HG02852 (cell line): ENCODE results near the gene RGSL1.

Experiments
- ATAC-seq: cut with Tn5 transposase; IDR thresholded peaks from one replicate; pipeline ENCODE4 v1.9.1; 2021; ENCODE audit warnings: mild to moderate bottlenecking, moderate library complexity; ENCODE audit not compliant: unreplicated experiment

RGSL1 gene

DNA sequence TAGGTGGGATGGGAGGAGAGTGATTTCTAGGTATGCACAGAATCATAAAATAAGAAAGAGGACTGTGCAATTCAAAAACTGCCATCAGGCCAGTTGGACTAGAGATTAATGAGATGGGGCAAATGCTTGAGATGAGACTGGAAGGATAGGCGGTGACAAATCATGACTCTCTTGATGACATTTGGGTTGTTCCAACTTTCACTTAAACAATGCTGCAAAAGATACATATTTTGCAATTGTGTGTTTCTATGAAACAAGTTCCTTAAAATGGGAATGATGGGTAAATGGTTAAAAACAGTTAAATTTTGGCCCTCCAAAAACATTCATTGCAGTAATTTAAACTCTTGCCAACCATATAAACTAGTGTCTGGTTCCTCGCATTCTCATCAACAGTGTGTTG is 84.0 kb downstream of the RGSL1 start:
- no peak for ATAC-seq

DNA sequence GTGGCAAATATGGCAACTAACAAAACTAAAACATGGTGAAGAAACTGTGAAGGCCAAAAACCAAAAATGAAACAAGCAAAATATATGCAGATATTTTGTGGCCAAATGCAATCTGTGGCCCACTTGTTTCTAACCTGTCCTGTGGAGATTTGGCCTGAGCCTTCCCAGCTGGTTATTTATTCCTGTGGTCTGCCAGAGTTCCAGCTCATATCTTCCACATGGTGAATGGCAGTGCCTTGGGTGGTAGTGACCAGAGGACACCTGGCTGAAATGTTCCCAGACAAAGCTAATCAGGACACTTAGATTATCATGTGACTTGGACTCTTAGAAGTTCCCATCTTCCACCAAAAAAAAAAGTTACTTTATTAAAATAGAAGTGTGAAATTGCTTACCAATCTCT is 99.4 kb downstream of the RGSL1 start:
- ATAC-seq: no peak

DNA sequence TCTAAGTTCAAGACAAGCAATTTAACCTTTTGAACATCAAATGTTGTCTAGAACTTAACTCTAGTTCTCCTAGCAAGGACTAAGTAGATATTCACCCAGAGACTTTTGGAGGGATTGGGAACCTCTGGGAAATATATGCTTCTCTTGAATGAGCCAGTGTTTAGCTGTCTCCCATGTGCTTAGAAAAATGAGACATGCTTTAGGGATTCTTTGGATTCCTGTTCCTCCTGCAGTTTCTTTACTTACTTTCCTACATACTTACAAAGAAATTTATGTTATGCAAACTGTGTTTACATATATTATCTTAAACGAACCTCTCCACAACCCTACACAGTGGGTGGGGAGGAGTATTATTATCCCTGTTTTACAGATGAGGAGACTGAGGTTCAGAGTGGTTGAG is 99.9 kb downstream of the RGSL1 start:
- no peak for ATAC-seq

DNA sequence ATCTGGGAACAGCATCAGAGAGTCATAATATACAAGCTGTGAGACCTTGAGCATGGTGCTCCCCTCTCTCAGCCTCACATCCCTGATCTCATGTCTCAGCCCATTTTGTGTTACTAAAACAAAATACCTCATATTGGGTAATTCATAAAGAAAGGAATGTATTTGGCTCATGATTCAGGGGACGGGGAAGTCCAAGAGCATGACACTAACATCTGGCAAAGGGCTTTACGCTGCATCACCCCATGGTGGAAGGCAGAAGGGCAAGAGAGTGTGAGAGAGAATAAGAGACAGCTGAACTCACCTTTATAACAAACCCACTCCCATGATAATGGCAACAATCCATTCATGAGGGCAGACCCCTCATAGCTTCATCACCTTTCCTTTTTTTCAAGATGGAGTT is 102.6 kb downstream of the RGSL1 start:
- no peak for ATAC-seq

DNA sequence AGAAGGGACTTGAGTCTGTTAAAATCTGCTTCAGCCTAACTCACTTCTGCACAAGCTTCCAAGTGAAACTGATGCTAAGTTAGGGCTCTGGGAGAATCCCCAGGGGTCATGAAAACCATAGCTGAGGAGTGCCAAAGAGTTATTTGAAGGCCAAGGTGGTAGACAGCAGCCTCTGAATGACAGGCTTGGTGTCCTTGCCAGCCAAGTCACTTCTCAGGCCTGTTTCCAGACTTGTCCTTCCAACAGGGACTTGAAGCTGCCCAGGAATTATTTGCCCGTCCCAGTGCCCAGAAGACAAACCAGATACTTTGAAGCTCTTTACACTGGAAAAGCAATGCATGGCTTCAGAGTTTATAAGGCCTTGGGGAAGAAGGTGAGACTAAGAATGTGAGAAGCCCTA is 105.5 kb downstream of the RGSL1 start:
- no peak for ATAC-seq

DNA sequence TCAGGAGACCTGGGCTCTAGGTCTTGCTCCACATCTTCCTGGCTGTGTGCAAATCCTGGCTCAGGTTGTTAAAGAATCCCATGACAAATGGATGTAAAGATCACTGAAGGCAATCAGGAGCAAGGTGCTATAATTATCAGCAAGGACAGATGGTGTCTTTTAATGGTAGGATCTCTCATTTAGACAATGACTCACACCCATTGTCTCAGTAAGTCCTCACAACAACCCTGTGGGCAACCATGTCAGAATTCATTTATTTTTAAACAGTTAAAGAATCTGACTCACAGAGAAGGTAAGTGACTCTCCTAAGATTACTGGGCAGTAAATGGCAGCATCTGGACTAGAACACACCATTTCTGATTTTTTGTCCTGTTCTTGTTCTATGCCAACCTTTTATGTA is 106.3 kb downstream of the RGSL1 start:
- no peak for ATAC-seq

DNA sequence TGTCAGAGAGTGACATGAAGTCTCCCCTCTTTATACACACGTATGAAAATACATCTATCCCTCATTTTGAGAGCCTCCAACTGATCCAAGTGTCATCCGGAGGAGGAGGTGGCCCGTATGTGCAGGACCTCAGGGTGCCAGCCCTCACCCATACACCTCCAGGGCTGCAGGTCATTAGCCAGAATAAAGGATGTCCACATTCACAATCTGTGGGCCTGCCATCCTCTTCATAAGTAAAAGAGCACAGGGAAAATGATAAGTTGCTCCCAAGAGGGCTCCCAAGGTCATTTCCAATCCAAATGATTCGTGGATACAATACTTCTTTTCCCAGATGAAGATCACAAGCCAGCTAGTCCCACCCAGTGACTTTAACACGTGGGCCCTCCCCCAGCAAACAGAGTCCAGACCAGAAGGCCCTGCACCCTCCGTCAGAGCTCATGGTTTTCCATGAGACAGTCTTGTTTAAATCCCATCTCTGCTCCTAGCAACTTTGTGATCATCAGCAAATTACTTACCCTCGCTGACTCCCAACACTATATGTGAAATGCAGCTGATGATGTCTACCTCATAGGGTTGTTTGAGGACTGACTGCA is 110.5 kb downstream of the RGSL1 start:
- ATAC-seq: no peak

DNA sequence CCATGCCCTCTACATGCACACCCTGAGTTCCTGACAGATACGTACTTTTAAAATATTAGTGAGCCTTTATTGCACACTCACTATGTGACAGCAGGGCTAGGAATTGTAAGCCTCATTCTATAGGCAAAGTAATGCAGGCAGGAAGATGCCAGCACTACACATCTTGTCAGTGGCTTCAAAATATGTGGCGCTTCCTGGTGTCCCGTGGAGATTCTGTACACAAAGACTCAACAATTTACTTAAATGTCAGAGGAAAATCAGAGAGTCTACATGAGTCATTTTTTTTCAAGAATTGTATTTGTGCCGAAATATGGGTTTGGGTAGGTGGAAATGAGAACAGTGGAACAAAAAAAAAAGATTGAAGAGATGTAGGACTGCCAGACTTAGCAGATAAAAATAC is 111.5 kb downstream of the RGSL1 start:
- no peak for ATAC-seq

DNA sequence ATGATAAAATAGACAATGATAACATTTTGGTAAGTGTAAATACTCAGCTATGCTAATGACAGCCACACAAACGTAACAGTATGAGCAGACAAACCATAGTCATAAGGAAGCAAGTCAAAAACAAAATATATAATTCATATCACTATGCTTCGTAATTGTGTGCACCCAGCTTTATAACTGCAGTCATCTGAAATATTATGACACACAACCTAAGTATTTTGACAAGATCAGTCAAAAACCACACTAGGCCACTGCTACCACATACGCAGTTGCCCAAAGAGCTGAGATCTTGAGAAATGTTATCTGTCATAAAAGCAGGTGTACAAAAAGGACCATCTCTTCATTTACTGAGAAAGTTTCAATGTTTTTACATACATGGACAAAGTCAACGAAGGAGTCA is 113.1 kb downstream of the RGSL1 start:
- no peak for ATAC-seq

DNA sequence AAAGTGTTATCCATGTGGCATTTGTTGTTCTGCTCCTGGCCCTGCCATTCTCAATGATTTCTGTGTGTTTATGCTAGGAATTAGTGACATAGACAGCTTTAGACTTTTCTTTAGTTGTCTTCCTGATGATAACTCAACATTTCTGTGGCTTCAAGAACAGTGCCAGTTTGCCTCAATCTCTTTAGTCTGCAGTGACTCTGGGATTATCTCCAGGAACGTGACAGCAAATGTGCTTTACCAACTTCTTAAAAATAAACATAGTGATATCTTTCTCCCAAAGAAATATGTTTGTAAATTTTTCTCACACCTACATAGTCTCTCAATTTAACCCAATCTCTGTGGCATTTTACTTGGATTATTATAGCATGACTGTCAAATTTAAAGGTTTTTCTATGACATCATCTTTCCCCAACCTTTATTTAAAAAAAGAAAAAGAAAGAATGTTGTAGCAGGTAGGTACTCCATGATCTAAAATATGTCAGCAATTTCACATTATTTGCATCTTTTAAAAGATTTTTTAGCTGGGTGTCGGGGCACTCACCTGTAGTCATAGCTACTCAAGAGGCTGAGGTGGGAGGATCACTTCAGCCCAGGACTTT is 114.6 kb downstream of the RGSL1 start:
- ATAC-seq: no peak

DNA sequence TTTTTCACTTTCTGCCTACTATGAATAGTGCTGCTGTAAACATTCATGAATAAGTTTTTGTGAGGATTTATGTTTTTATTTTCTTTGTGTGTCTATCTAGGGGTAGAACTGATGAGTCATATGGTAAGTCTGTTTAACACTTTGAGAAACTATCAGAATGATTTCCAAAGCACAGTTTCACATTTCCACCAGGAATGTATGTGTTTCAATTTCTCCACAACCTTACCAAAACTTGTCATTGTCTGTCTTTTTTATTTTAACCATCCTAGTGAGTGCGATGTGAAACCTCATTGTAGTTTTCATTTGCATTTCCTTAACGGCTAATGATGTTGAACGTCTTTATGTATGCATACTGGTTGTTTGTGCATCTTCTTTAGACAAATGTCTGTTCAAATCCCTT is 115.6 kb downstream of the RGSL1 start:
- no peak for ATAC-seq

DNA sequence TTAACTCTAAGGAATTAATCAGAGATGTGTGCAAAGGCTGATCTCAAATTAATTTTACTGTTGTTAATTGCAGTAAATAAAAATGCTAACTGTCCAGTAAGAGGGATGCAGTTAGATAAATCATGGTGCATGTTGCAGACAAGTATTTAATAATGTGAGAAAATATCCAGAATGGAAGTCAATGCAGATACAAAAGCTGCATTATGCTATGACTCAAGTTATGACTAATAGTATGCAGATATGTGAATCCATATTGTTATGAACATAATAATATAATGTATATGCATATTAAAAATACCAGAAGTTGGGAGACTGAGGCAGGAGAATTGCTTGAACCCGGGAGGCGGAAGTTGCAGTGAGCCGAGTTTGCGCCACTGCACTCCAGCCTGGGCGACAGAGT is 117.7 kb downstream of the RGSL1 start:
- ATAC-seq: no peak

DNA sequence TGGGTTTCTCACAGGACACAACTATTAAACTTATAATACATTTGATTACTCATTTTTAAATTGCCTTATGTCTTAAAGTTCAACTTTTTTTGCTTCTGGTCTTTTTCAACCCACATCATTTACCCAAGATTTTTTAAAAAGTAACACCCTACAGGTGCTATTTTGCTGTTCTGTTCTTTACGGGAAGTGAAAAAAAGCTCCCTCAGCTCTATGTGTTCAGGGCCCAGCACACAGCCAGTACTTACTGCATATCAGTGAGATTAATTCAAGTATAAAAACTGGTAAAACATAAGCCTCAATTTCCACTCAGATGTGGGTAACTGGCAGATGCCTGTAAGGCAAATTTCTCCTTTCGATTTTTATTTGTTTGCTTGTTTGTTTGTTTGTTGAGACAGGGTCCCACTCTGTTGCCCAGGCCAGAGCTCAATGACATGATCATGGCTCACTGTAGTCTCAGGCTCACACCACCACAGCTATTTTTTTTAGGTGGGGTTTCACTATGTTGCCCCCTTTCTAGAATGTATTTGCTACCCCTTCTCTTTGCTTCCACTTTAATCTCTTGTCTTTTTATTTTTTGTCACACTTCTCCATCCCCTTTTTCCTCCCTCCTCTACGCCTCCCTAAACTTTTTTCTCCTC is 118.8 kb downstream of the RGSL1 start:
- ATAC-seq: no peak

DNA sequence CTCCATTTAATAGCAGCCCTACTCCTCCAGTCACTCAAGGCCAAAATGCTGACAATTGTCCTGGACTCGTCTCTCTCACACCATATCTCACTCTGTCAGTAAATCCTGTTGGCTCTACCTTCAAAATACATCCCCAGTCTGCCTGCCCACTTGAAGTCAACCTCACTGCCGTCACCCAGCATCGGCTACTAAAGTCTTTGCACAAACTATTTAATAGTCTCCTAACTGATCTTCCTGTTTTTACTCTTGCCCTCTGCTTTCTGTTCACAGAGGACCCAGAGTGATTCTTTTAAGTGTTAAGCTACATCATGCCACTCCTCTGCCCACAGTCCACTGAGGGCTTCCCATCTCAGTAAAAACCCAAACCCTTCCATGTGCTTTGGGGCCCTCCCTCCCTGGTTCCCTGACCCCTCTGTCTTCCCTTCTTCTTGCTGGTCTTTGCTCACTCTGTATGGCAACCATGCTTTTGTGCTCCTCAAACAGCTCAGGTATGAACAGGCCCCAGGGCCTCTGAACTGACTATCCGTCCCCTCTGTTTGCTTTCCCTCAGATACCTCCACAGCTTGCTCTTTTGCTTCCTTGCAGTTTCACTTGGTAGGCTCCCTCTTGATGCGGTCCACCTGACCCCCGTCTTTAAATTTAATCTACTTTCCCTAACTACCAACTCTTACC is 120.1 kb downstream of the RGSL1 start:
- ATAC-seq: no peak

DNA sequence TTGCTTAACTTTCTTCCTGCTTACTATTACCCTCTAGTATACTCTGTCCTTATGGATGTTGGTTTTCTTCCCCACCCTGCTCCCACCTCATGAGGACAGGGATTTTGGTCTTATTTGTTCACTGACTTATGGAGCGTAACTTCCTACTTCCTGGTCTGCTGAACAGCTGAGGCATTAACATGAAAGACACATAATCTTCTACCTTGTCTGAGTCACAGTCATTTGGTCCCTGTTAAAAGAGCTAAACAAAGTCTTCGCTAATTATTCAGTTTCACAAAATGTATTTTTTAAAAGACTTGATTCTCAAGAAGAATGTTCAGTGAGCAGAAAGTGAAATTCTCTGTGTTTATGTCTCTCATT is 120.6 kb downstream of the RGSL1 start:
- no peak for ATAC-seq

DNA sequence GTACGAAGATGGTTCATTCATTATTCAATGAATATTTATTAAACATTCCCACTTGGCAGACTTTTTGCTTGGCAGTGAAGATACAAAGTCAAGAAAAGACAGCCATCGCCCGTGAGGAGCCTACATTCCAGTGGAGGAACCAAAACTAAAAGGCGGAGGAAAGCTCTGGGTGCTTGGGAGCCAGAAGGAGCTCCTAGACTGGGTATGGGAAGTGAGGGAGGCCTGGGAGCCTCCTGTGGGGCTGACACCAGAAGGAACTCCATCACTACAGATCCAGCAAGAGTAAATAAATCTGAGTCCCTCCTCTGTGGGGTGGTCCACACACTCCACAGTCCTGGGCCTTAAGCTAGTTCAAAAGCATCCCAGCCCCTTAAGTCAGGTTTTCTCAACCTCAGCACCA is 124.2 kb downstream of the RGSL1 start:
- ATAC-seq: no peak

DNA sequence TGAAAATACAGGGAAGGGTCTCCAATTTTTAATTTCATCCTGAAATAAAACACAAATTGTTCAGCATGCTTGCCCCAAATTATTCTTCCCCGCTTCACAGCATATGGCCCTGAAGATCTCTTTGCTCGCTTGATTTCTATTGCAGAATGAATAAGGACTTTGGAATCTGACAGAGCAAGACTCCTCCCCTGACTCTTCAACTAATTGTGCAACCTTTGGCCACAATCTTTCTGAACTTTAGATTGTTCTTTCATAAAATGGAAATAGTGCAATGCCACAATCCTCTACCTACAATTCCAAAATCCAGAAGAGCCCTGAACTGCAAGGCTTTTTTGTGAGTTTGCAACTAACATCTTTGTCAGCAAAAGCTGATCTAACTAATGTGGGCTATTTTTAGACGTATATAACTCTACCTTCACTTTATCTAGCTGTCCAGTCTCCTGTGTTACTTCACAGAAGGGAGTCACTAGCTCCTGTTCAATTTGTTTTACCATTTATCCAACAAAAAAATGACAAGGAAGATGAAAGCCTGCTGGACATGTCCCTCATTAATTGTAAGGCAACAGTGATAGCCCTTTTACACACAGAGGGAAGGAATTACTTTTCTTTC is 125.7 kb downstream of the RGSL1 start:
- no peak for ATAC-seq

DNA sequence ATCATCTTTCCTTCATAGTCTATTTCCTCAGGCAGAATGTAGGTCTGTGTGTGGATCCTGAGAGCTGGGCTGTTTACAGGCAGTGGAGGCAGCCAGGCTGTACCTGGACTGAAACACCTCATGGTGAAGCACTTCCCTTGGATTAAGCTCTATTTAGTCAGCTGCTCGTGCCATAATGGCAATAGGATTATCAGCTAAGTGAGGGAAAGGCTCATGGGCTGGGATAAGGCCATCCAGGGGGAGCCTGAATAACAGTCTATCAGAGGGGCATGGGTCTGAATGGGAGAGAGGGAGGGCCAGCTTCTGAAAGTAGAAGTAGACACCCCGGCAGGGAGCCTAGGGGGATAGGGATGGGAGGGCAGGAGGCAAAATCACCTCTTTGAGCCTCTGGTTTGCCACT is 130.8 kb downstream of the RGSL1 start:
- ATAC-seq: no peak

DNA sequence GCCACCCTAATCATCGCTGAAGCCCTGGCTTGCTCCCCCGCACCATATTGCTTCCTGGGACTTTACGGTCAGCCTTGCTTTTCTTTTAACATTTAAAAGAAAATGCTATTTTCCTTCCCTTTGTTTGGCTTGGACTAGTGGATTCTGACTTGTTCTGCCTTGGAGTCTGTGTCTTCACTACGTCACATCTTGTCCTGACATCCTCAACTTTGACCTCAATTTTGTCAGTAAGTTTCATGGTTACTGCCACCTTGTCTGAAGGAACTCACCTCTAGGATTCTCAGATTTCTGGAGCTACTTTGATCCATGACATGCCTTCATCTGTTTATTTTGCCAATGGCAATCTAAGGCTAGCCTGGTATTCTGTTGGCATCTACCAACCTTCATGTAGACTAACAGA is 134.8 kb downstream of the RGSL1 start:
- ATAC-seq: no peak

DNA sequence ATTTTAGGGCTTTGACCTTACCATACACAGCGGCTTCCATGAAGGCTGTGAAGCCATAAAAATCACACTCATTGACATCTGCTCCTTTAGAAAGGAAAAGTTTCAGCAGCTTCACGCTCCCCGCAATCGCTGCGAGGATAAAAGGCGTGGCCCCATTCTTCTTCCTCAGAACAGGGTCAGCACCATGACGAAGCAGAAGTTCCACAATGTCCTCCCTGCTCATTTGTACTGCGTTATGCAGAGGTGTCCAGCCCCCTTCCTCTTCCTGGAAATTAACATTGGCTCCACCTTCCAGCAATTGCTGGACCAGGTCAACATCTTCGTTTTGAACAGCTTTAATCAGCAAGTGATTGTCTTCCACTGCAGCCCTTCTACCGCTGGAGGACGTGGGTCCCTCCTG is 136.4 kb downstream of the RGSL1 start:
- ATAC-seq: no peak

DNA sequence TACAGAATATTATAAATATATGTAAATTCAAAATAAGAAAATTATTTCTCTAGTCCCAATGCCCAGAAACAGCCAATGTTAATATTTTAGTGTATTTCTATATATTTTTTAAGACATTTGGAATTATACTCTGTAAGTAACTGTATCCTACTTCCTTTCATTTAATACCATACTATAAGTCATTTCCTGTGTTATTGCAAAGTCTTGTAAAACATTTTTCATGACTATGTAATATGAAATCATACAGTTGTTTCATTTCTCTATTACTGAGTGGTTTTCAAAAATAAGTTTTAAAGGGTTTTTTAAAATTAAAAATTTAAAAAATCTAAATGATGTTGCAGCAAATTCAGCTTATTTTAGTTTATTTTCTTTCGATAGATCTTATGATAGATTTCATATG is 137.1 kb downstream of the RGSL1 start:
- no peak for ATAC-seq
